ENCODE results near the gene KIAA1549. TPM values are rescaled to one million over a fixed set of nuclear protein-coding genes. Genes with fewer than 3 reads are reported as not detected.
A peak's percentile ranks its signal among the peaks of the same experiment; 100 is the strongest.

The KIAA1549 gene
- total RNA-seq, 1 donor from 2014 or later: 12.2 TPM

GRCh38 chr7:138785587-138786437 lies 195.4 kb downstream of the KIAA1549 start:
- H3K9me3 Mint-ChIP-seq (ENCODE audit: unreplicated experiment): peaks cover 5% of the 10 kb centered on the region
- H3K4me3 Mint-ChIP-seq (ENCODE audit: unreplicated experiment): no peak overlapping the region
- DNase-seq (ENCODE audit: extremely low spot score, unreplicated experiment): no peak
- peak overlapping the region; percentile 84 for H3K27ac Mint-ChIP-seq (ENCODE audit: unreplicated experiment)
- peaks cover 4% of the 10 kb centered on the region for H3K36me3 Mint-ChIP-seq (ENCODE audit: unreplicated experiment)
- peaks cover 3% of the 10 kb centered on the region for H3K27me3 Mint-ChIP-seq (ENCODE audit: unreplicated experiment)
- H3K4me1 Mint-ChIP-seq (ENCODE audit: unreplicated experiment): peaks cover 33% of the 10 kb centered on the region
- no peak for TF ChIP-seq CTCF (IDR thresholded peaks at IDR 0.05)

GRCh38 chr7:138784692-138785091 lies 196.5 kb downstream of the KIAA1549 start:
- Mint-ChIP-seq H3K27ac (ENCODE audit: unreplicated experiment) (peak overlapping the region; percentile 84), H3K4me3 (ENCODE audit: unreplicated experiment) (no peak overlapping the region), H3K4me1 (ENCODE audit: unreplicated experiment) (peaks cover 30% of the 10 kb centered on the region), H3K9me3 (ENCODE audit: unreplicated experiment) (peaks cover 5% of the 10 kb centered on the region), H3K27me3 (ENCODE audit: unreplicated experiment) (peaks cover 2% of the 10 kb centered on the region), H3K36me3 (ENCODE audit: unreplicated experiment) (peaks cover 4% of the 10 kb centered on the region)
- no peak for TF ChIP-seq CTCF (IDR thresholded peaks at IDR 0.05)
- DNase-seq (ENCODE audit: extremely low spot score, unreplicated experiment): no peak

Other genes starting within 250 kb of the KIAA1549 start
- gene TMEM213, start 183.4 kb downstream of the KIAA1549 start, total RNA-seq: not detected in 2 replicates
- gene ATP6V0A4, start 183.2 kb downstream of the KIAA1549 start, total RNA-seq: 0.64 and 0.65 TPM in 2 replicates
- gene ZC3HAV1L, start 54.7 kb upstream of the KIAA1549 start, total RNA-seq: not detected in 2 replicates
- gene ZC3HAV1, start 128.3 kb upstream of the KIAA1549 start, total RNA-seq: 42.7 and 43.0 TPM in 2 replicates
- gene UBN2, start 249.8 kb upstream of the KIAA1549 start, total RNA-seq: 21.0 and 21.9 TPM in 2 replicates